Measurements from ENCODE around the gene KCNIP2. TPM values are rescaled to one million over a fixed set of nuclear protein-coding genes. Genes with fewer than 3 reads are reported as not detected.

The KCNIP2 gene
- total and polyA plus RNA-seq, 2 donors (not counting 3 experiments of a cell fraction or from before 2014, with no cell fraction given): 0.36 to 2.2 TPM

DNA sequence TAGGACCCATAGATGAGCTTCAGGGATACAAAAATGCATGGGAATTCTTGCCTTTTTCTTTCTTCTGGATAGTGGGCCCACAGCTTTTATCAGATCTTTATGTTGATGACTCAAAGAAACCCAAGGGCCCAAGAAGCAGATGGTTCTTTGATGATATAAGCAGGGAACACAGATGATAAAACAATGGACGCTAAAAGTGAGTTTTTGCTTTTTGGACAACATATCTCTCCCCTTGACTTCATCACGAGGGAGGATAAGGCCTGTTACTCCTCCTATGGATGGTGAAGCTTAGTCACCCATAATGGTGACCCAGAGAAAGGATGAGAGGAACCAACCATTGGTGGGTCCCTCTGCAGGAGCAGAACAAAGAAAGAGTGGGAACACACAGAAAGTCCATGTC is 18.9 kb downstream of the KCNIP2 start:
- Histone ChIP-seq H3K27ac (ENCODE audit: insufficient read depth, low read depth, low read length) (no peak overlapping the region), H3K4me2 (ENCODE audit: insufficient read depth, low read length) (no peak overlapping the region), H3K9ac (replicated peaks; ENCODE audit: extremely low read depth, insufficient read depth, low read length) (no peak overlapping the region), H3K79me2 (ENCODE audit: control insufficient read depth, insufficient read depth, low read length) (no peaks in the 10 kb centered on the region), H3K36me3 (ENCODE audit: control insufficient read depth in 2 of 2, extremely low read depth in 1 of 2, insufficient read depth in 2 of 2, low read length in 2 of 2) (no peaks in the 10 kb centered on the region), H3K4me1 (ENCODE audit: control insufficient read depth, extremely low read depth, insufficient read depth, low read length) (no peaks in the 10 kb centered on the region), H3K9me3 (replicated peaks; ENCODE audit: control insufficient read depth, insufficient read depth, low read length) (no peaks in the 10 kb centered on the region), H3K4me3 (replicated peaks in 1 of 3; ENCODE audit: insufficient read depth in 1 of 3, low read depth in 1 of 3, low read length in 3 of 3) (no peak overlapping the region), H2AFZ (ENCODE audit: low read depth, low read length) (no peak overlapping the region), H4K20me1 (replicated peaks; ENCODE audit: control insufficient read depth, extremely low read depth, insufficient read depth, low read length) (no peaks in the 10 kb centered on the region), H3K9me1 (replicated peaks; ENCODE audit: control insufficient read depth, extremely low read depth, insufficient read depth, low read length) (no peaks in the 10 kb centered on the region), H3K27me3 (ENCODE audit: control insufficient read depth in 2 of 2, insufficient read depth in 2 of 2, low read length in 2 of 2) (no peaks in the 10 kb centered on the region)
- dilution Hi-C loops (cut with MboI; ENCODE audit: extremely low pct_ligation_motif_present, low sequenced_read_pairs): no loop called here
- no TSS peak for BruUV-seq (replicated peaks)
- FAIRE-seq: no peak
- CTCF ChIA-PET: interaction anchor here (1.0 to 1.9 kb wide), 3 partner anchors 10 to 222 kb away, joined by 3 to 6 read pairs (median 3); no protein-coding TSS in a partner anchor
- TF ChIP-seq, protein P1, sequence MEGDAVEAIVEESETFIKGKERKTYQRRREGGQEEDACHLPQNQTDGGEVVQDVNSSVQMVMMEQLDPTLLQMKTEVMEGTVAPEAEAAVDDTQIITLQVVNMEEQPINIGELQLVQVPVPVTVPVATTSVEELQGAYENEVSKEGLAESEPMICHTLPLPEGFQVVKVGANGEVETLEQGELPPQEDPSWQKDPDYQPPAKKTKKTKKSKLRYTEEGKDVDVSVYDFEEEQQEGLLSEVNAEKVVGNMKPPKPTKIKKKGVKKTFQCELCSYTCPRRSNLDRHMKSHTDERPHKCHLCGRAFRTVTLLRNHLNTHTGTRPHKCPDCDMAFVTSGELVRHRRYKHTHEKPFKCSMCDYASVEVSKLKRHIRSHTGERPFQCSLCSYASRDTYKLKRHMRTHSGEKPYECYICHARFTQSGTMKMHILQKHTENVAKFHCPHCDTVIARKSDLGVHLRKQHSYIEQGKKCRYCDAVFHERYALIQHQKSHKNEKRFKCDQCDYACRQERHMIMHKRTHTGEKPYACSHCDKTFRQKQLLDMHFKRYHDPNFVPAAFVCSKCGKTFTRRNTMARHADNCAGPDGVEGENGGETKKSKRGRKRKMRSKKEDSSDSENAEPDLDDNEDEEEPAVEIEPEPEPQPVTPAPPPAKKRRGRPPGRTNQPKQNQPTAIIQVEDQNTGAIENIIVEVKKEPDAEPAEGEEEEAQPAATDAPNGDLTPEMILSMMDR (IDR thresholded peaks at IDR 0.05; ENCODE audit: extremely low read depth in 1 of 2, insufficient read depth in 1 of 2, low read depth in 1 of 2, low read length in 2 of 2): no peak
- TF ChIP-seq EZH2 (IDR thresholded peaks at IDR 0.05; ENCODE audit: borderline replicate concordance, low read depth, low read length, severe bottlenecking): no peak
- TF ChIP-seq POLR2AphosphoS5 (IDR thresholded peaks at IDR 0.05; ENCODE audit: insufficient read depth, low read depth, low read length): no peak
- no peak for TF ChIP-seq POLR2A (IDR thresholded peaks at IDR 0.05; ENCODE audit: low read depth, low read length)
- no peak for TF ChIP-seq MAX (IDR thresholded peaks at IDR 0.05; ENCODE audit: insufficient read depth, insufficient read length)
- no peak for TF ChIP-seq MYC (IDR thresholded peaks at IDR 0.05; ENCODE audit: low read depth, low read length)
- POLR2A ChIA-PET: no interaction called here
- intact Hi-C loops (cut with micrococcal nuclease): no loop called here
- DNase-seq (ENCODE audit: low read depth, low spot score): no peak

Measured in endothelial cell of umbilical vein (primary cell).